HPDE6-E6E7 (cell line): ENCODE measurements around the gene ISL1.

Source experiments
- DNase-seq: peaks from one replicate; pipeline ENCODE4 v3.0.0; 2011; ENCODE audit warnings: missing footprints; ENCODE audit errors: extremely low spot score

The ISL1 gene

GRCh38 chr5:51383131-51384121 is at the start of gene ISL1:
ISL1 (plus strand) TSS chr5:51383448; CDS start chr5:51383672, 224 bp downstream.
- DNase-seq = peak; percentile 69

DNA sequence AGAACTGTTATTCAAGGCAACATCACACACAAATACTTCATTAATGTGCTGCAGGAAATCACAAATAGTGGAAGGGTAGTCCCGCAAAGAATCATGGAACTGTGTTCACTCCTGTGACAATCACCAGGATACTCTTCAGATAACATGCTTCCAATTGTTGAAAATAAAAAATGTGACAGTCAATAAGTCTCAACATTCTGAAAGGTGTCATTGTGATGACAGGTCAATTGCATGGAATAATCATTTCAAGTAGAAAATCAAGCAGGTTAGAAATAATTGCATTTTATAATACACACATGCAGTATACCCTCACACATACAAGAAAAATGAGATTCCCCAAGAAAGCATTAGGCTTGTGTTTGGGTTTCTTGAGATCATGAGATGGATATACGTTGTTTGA is 46.4 kb upstream of the ISL1 start:
- no peak for DNase-seq

DNA sequence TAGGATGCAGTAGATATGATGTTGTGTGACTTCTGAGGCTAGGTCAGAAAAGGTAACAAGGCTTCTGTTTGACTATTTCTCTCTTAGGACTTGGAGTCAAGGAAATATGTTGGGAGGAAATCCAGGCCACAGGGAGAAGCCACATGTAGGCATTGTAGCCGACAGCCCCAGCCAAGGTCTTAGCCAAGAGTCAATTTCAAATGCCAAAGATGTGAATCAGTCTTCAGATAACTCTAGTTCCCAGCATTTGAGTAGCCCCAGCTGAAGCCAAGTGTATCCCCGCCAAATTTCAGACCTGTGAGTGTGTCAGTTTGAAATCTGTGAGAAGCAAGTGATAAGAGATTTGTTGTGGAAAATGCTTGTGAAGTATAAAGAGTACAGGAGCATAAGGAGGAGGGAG is 38.1 kb upstream of the ISL1 start:
- no peak for DNase-seq

DNA sequence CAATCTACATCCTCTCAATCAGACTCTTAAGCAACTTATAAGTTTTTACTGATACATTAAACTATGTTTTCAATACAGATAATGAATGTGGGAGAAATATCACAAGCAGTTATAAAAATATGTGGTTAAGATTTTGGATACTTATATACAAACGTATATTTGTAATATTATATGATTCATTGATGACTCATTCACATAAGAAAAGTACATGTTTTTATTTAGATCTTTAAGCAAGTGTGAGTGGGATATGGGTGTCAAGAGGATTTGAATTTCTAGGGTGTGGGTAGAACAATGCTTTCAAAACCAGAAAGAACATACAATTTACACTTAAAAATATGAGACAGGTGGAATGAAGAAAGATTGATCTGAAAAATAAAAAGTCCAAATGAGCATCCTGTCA is 36.1 kb upstream of the ISL1 start:
- no peak for DNase-seq

DNA sequence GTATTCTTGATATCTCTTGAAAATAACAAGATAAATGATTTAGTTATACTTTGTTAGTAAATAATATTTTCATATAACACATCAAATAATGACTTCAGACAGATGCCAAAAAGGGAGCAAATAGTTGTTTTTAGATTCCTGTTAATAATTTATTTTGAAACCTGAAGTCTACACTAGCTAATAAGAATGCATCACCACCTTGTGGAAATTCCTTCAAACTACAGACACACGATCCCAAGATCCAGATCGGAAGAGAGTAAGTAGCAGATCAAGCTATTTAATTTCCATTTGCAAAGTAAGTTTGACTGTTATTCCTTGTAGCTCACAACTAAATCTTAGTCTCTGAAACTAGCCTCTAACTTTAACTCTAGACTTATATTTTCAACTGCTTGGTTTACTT is 35.5 kb upstream of the ISL1 start:
- DNase-seq = no peak

DNA sequence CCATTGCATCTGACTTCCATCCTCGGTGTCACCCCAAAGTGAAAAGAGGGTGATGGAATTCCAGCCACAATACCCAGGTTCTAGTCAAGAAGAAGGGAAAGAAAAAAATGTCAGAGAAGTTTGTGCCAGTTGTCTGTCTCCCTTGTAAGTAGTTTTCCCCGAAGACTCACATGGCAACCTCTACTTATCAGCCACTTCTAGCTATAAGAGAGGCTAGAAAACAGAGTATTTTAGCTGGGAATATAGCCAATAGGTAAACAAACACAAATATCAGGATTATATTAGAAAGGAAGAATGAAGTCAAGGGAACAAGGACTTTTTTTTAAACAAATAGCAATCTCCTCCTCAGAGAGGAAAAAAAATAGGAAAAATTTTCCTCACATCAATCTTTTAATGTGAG is 12.2 kb upstream of the ISL1 start:
- DNase-seq = no peak

DNA sequence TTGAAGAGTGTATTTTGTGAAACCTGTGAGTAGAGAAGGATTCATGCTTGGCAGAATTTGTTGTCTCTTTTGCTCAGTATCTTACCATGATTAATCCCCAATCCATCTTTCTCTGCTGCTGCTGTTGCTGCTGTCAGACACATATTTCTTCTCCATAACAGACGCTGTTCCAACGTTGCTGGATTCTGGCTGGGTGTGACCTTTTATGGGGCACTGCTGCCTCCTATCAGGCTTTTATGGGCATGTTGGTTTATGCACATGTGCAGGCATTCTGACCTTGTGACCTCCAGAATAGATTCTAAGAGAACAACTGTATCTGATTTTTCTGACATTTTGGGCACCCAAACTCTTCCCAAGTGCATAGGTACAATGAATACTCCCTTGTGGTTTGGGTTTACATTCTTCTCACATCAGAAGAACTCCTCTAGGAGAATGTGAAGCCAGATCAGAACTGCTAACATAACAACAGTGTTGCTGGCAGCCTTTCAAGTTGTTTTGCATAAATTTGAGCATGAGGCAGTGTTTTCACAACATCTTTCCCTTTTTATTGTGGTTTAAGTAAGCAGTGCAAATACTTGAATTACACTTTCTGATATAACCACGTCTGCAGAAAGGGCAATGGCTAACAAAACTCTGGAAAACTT is 9.2 kb upstream of the ISL1 start:
- DNase-seq = no peak

GRCh38 chr5:51375084-51375483 is 8.2 kb upstream of the ISL1 start:
- no peak for DNase-seq

DNA sequence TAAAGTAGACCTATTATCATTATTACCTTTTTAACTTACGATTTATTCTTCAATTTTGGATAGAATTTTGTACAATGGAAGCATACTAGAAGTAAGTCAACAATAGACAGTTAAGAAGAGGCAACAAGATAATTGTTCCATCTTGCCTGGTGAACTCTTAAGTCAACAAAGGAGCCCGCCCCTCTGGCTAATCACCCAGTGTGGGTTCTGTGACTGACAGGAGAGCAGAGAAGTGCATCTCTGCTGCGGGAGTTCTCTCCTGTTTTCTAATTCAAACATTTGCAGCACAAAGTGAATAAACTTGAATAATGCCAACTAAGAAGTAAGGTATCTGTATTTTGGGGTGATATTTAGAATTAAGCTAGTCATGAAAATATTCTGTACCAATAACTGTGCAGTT is 6.7 kb upstream of the ISL1 start:
- no peak for DNase-seq

- DNase-seq = no peak
These were observed 5.8 kb upstream of the ISL1 start for GRCh38 chr5:51377151-51378060.

- no peak for DNase-seq
These were observed 5.2 kb upstream of the ISL1 start for GRCh38 chr5:51378061-51378409.

- DNase-seq = no peak
These were observed 4.6 kb upstream of the ISL1 start for GRCh38 chr5:51378448-51379330.

GRCh38 chr5:51379331-51379700 is 3.9 kb upstream of the ISL1 start:
- DNase-seq = no peak

- no peak for DNase-seq
These were observed 2.5 kb upstream of the ISL1 start for GRCh38 chr5:51380603-51381207.

DNA sequence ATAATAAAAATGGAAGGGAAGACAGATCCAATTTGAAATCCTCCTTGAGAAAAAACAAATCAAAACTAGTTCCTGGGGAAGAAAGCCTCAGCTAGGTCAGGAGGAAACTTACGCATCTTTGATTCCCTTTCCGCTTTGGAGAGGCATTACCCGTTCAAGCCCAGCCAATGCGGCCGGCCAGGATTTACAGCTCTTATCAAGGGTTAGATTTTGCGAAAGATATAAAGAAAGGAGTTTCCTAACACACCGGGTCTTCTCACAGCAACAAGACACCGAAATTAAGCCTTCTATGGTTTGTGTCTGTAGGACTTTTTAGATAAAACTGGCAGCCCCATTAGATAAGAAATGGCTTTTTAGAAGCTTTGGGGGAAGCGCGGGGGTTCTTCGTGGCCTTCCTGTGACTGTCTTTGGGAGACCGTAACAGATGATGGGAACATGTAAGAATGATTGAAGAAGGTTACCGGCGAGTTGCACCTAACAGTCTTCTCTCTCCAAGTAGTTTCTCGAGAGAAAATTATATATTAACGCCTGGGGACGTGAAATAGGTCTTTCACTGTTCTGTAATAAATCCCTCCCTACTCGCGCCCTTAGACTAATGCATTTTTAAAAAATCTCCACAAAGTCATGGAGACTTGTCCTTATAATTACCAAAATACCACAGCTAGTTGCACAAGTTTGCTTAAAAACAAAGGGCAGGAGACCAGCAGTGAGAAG is 1.3 kb upstream of the ISL1 start:
- no peak for DNase-seq

DNA sequence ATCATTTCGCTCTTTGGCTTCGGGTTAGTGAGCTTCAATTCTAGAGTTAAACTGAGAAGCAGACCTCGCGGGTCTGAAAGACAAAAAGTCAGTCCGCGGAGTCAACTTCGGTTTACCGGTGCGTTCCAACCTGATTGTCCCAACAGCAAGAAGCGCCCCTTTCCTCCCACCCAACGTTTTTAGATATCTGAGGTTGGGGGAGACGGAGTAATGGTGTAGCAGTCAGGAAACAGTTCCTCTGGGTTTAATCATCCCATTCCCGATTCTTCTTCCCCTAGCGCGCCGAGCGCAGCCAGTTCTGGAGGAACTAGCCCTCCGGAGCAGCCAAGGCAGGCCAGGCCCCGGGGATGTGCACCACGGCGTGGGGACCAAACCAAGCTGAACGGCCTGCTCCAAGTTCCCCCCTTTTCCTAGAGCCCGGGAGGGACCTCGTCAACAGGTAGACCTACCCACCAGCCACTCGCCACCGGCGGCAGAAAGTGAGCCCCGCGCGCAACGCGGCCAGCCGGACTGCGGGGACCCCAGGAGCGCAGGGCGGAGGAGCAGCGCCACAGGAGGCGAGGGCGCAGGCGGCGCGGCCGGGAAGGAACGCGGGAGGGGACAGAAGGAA is 622 bp upstream of the ISL1 start:
- no peak for DNase-seq

GRCh38 chr5:51384281-51384840 is 1.1 kb downstream of the ISL1 start:
- DNase-seq = no peak

- DNase-seq = no peak
These were observed 2.0 kb downstream of the ISL1 start for GRCh38 chr5:51385216-51385615.
